ENCODE data around the gene PPP3CA.

Gene PPP3CA

GRCh38 chr4:101290654-101291053 is 56.7 kb downstream of the PPP3CA start:
- POLR2A ChIA-PET: no interaction called here
- CTCF ChIA-PET: no interaction called here
- TF ChIP-seq, protein P1, sequence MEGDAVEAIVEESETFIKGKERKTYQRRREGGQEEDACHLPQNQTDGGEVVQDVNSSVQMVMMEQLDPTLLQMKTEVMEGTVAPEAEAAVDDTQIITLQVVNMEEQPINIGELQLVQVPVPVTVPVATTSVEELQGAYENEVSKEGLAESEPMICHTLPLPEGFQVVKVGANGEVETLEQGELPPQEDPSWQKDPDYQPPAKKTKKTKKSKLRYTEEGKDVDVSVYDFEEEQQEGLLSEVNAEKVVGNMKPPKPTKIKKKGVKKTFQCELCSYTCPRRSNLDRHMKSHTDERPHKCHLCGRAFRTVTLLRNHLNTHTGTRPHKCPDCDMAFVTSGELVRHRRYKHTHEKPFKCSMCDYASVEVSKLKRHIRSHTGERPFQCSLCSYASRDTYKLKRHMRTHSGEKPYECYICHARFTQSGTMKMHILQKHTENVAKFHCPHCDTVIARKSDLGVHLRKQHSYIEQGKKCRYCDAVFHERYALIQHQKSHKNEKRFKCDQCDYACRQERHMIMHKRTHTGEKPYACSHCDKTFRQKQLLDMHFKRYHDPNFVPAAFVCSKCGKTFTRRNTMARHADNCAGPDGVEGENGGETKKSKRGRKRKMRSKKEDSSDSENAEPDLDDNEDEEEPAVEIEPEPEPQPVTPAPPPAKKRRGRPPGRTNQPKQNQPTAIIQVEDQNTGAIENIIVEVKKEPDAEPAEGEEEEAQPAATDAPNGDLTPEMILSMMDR (IDR thresholded peaks at IDR 0.05; ENCODE audit: insufficient read depth, low read length, missing control alignments): no peak
- H3K4me3 ChIP-seq (ENCODE audit: low read depth, low read length): no peak overlapping the region
- DNase-seq (ENCODE audit: low read depth, low spot score): no peak

GRCh38 chr4:101289306-101289705 is 58.0 kb downstream of the PPP3CA start:
- no peak for DNase-seq (ENCODE audit: low read depth, low spot score)
- POLR2A ChIA-PET: no interaction called here
- TF ChIP-seq, protein P1 (IDR thresholded peaks at IDR 0.05; ENCODE audit: insufficient read depth, low read length, missing control alignments): no peak
- CTCF ChIA-PET: no interaction called here
- H3K4me3 ChIP-seq (ENCODE audit: low read depth, low read length): no peak overlapping the region

GRCh38 chr4:101288365-101289145 is 58.8 kb downstream of the PPP3CA start:
- ChIA-PET CTCF (interaction anchor here (0.9 kb wide), 1 partner anchor 442 kb away, joined by 3 read pairs; no protein-coding TSS in a partner anchor), POLR2A (no interaction called here)
- TF ChIP-seq, protein P1 (IDR thresholded peaks at IDR 0.05; ENCODE audit: insufficient read depth, low read length, missing control alignments): no peak
- DNase-seq (ENCODE audit: low read depth, low spot score): no peak
- H3K4me3 ChIP-seq (ENCODE audit: low read depth, low read length): no peak overlapping the region

DNA sequence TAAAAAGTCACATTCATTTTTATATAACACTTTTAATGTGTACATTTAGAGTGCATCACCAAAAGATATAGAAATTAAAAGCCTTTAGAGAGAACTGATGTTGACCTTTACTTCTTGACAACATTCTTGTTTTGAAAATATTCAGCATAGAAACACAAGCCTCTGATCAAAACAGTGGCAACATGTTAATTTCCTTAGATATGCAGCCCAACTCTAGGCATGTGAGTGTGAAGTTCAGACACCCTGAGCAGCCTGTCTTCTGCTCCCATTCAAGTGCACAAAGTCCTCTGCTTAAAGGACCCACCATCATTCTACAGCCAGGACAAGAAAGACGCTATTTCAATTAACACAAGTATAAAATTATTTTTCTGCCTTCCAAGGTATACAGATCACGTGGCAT is 60.0 kb downstream of the PPP3CA start:
- H3K4me3 ChIP-seq (ENCODE audit: low read depth, low read length): no peak overlapping the region
- ChIA-PET CTCF (interaction anchor here (0.9 to 1.1 kb wide), 2 partner anchors 13 to 443 kb away, joined by 3 read pairs; no protein-coding TSS in a partner anchor), POLR2A (no interaction called here)
- DNase-seq (ENCODE audit: low read depth, low spot score): no peak
- TF ChIP-seq, protein P1 (IDR thresholded peaks at IDR 0.05; ENCODE audit: insufficient read depth, low read length, missing control alignments): no peak

- TF ChIP-seq, protein P1 (IDR thresholded peaks at IDR 0.05; ENCODE audit: insufficient read depth, low read length, missing control alignments): no peak
- H3K4me3 ChIP-seq (ENCODE audit: low read depth, low read length): no peak overlapping the region
- DNase-seq (ENCODE audit: low read depth, low spot score): no peak
- ChIA-PET CTCF (no interaction called here), POLR2A (no interaction called here)
Measured at GRCh38 chr4:101286663-101287062, 60.7 kb downstream of the PPP3CA start.

GRCh38 chr4:101285985-101286384 is 61.3 kb downstream of the PPP3CA start:
- H3K4me3 ChIP-seq (ENCODE audit: low read depth, low read length): no peak overlapping the region
- POLR2A ChIA-PET: no interaction called here
- TF ChIP-seq, protein P1 (IDR thresholded peaks at IDR 0.05; ENCODE audit: insufficient read depth, low read length, missing control alignments): no peak
- no peak for DNase-seq (ENCODE audit: low read depth, low spot score)
- CTCF ChIA-PET: no interaction called here
